Ecto neural progenitor cell (in vitro differentiated cells): ENCODE measurements around the gene MEGF10.

ENCODE experiments used
- DNase-seq: peaks from one replicate; pipeline ENCODE4 v3.0.0-alpha.2; 2018; ENCODE audit warnings: low spot score

The MEGF10 gene

DNA sequence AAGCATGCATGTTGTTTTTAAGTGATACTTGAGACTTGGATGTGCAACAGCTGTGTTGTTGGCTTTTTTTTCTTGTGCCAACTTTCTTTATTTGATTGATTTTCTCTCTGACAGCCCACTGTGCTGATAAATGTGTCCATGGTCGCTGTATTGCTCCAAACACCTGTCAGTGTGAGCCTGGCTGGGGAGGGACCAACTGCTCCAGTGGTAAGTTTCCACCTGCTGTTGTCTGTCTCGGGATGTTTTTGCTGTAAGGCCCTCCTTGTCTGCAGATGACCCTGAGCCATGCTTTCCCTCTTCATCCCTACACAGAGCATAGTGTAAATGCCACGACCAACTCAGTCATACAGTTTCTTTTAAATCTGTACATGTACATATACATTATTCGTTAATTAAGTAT, 79.2 kb downstream of the MEGF10 start:
- no peak for DNase-seq

- no peak for DNase-seq
Measured at GRCh38 chr5:127370631-127371030, 80.0 kb downstream of the MEGF10 start.

- no peak for DNase-seq
Measured at GRCh38 chr5:127373858-127374491, 83.4 kb downstream of the MEGF10 start.

DNA sequence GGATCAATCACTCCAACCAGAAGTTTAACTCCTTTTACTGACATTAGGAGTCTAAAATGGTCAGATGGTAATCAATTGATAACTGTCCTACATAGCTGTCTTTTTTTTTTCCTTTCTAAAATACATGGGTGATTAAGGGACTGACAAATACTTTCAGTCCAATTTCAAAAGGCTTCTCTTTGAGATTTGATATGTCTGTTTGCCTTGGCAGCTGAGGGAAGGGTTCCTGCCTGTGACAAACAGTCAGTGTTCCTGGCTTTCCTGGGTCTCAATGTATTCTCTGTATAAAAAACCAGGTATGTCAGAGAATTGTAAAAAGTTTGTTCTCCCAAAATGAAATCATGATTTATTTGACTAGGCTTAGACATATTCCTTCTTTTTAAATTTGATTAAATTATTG, 84.5 kb downstream of the MEGF10 start:
- DNase-seq, result no peak

DNA sequence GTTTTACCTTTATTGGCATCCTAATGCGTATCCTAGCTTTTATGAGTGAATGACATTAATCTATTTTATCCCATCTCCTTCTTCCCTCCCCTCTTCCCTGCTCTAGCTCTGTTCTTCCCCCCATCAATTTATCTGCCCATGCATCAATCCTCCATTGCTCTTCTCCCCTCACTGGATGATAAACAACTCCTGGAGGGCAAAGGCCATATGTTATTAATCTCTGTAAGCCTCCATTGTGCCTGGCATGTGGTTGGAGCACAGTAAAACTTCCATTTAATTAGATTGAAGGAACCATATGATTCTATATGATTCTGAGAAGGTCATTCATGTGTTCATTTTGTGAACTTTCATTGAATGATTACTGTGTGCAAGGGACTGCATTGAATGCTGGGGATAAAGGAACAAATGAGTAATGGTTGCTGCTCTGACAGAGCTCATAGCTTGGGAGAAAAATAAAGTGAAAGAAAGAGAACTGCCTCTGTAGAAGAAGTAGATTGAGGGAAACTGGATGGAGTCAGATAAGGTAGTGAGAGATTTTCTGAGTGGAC, 85.0 kb downstream of the MEGF10 start:
- no peak for DNase-seq

DNA sequence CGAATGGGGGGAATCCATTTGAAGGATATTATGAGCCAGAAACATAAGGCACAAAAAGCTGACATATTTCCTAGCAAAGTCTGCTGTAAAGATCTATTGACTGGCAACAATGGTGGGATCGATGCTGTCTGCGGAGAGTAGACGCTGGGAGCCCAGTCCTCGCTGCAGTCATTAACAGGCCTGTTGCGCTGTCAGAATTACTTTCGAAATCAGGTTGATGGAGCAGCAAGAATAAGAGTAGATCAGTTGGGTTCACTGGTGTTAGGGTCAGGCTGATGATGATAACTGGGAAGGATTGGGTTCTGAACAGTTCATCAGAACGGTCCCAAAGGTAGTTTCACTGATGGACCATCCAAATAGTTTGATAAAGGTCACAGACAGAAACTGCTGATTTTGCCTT, 87.1 kb downstream of the MEGF10 start:
- DNase-seq, result no peak

GRCh38 chr5:127385936-127386335, 95.3 kb downstream of the MEGF10 start:
- DNase-seq, result no peak

- no peak for DNase-seq
Measured at GRCh38 chr5:127386557-127386956, 96.0 kb downstream of the MEGF10 start.

DNA sequence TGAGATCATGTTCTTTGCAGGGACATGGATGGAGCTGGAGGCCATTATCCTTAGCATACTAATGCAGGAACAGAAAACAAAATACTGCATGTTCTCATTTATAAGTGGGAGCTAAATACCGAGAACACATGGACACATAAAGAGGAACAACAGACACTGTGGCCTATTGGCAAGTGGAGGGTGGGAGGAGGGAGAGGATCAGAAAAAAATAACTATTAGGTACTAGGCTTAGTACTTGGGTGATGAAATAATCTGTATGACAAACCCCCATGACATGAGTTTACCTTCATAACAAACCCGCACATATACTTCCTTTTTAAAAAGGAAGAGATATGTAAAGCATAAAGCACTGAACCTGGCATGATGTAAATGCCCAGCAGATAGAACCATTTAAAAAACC, 99.0 kb downstream of the MEGF10 start:
- DNase-seq, result no peak

DNA sequence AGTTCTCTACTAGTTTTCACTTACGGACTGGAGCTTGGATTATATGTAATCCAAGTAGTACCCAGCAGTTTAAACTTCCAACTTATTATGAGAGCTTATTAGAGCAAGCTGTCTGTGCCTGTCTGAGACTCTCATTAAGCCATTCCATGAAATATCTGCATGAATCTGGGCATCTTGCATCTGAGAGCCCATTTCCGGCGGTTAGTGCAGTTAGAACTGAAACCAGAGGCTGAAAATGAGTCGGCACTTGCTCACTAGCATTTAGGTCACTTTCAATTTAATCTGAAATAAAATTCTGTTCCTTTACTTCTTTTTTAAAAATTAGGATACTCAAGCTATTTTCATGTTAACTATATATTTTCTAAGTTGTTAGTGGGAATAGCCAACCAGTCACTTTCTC, 102.2 kb downstream of the MEGF10 start:
- DNase-seq, result no peak

GRCh38 chr5:127396490-127397155, 106.0 kb downstream of the MEGF10 start:
- no peak for DNase-seq

- DNase-seq, result no peak
Measured at GRCh38 chr5:127398508-127398907, 107.9 kb downstream of the MEGF10 start.

DNA sequence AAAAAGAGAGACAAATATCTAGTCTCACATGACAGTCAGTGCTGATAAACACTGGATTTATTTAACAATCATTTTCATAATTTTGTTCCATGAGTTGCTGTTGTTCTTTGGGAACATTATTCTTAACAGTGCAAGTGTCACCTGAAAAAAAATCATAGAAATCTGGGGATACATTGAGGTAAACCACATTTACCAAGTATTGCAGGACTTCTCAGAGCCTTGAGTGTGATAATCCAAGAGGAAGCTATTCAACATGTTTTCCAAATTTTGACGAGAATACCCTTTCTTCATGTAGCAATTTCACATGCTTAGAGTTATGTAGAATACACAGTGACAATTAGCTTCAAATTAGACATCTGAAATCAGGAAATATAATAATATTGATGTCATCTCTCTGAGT, 108.5 kb downstream of the MEGF10 start:
- no peak for DNase-seq

GRCh38 chr5:127400539-127400938, 109.9 kb downstream of the MEGF10 start:
- no peak for DNase-seq

DNA sequence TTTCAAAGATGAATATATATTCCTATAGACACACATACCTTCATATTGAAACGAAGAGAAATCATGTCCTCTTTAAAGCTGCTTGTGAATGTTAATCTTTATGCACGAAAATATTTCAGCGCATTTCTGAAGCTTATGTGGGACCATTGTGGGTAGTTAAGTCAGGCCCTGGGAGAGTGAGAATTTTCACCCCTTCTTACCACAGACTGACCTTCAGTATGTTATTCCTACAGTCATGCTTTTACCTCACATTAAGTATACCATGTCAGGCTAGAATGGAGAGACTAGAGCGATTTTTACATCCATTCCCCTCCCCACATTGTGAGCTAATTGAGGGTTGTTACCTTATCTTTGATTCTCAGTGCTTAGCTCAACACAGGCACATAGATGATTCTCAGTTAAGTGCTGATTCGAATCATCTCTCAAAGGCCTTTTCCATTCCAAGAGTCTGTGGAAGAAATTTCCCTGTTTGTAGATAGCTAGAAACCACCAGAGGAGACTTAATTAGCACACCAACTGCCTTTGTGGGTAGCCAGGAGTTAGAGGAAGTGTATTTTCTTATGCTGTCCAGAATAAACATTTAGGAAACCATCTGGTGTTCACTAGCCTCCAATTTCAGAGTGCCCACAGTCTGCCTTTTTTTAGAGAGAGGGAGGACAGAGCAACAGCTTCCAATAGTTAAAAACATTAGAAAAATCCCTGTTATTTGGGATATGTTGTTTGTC, 110.5 kb downstream of the MEGF10 start:
- DNase-seq, result no peak

- DNase-seq, result no peak
Measured at GRCh38 chr5:127402361-127402760, 111.8 kb downstream of the MEGF10 start.

- DNase-seq, result no peak
Measured at GRCh38 chr5:127404190-127404589, 113.6 kb downstream of the MEGF10 start.

DNA sequence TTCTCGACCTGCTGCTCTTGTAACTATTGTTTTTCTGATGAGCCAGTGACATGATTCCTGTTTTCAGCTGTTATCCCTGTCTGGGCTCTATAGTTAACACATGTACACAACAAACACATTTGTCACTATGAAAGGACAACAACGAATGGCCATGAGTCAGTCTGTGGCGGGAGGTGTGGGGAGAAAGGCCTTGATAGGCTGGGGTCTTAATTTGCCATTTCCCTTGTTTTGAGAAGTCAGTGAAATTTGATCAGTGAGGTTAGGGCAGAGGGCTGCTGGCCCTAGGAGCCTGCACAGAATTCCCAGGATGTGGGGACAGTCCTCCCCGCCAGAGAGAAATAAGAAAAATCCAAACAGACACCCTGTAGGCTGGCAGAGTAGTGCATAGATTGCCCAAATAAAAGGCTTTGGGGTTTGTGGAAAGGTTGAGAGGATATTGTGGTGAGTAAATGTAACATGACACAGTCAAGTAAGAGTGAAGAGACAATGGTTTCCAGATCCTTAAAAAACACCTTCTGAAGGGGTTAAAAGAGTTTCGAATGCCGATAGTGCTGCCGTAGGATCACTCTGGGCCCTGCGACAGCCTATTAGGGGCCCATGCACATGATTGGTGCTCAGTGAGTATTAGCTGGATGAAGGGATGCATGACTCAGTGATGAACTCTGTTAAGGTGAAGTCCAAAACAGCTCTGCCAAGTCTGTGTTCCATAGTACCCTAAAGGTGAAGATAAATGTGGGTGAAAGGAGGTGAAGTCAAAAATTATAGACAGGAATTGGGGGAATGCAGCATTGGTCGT, 115.9 kb downstream of the MEGF10 start:
- DNase-seq, result no peak

- DNase-seq, result no peak
Measured at GRCh38 chr5:127409246-127409917, 118.8 kb downstream of the MEGF10 start.

DNA sequence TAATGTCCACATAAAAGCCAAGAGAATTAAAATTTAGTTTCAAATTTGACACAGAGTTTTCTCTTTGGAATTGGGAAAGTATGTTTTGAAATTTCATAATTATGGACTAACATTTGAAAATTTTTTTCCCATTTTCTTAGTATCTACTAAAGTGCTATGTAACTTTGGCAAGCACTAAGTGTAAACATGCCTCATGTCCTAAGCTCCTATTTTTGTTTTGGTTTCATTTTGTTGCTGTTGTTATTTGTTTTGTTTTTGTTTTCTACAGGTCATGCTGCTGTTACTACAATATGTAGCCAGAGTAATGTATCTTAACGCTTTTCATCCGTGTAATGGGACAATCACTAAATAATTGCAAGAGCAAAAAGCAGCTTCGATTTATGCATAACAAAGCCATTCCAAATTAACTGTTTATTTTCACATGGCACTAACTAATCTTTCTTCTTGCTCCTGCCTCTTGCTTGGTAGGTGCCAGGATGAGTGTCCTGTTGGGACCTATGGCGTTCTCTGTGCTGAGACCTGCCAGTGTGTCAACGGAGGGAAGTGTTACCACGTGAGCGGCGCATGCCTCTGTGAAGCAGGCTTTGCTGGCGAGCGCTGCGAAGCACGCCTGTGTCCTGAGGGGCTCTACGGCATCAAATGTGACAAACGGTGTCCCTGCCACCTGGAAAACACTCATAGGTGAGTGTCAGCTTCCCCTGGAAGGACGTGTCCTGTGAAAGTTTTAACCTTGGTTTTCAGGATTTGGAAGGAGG, 119.5 kb downstream of the MEGF10 start:
- no peak for DNase-seq

DNA sequence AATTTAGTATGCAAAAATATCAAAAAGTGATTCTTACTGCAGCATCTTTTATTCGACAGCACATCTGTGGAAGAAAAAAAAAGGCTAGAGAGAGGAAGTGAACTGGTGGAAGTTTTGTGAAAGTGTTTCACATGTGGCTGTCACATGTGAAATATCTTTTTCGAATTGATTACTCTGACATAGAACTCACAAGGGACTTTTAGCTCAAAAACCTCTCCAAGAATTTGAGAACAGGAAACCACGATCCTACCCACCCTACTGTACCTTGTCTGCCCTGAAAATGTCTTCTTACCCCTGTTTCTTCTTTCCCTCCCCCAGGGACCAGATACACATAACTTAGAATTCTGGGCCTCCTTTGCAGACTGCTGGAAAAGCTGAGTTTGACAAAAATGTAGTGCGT, 120.4 kb downstream of the MEGF10 start:
- DNase-seq, result no peak
